ENCODE measurements around the gene IQCF5.
"Not testable (repeated sequence)": the region's sequence is repeated elsewhere in the genome, so short reads cannot be mapped to it uniquely, and the experiment has no call there.

The IQCF5 gene

GRCh38 chr3:51868896-51869295 lies 6.5 kb downstream of the IQCF5 start:
- DNase-seq (ENCODE audit: low spot score) = not testable (repeated sequence)

- no peak for DNase-seq (ENCODE audit: low spot score)
Observed at GRCh38 chr3:51862886-51863285, 12.5 kb downstream of the IQCF5 start.

- DNase-seq (ENCODE audit: low spot score) = no peak
Observed at GRCh38 chr3:51860703-51861665, 14.4 kb downstream of the IQCF5 start, which contains the start of gene IQCF2. TSS of gene IQCF2 (plus strand) at chr3:51861615. CDS start at chr3:51861667, 52 bp downstream.

GRCh38 chr3:51855411-51855810 lies 20.0 kb downstream of the IQCF5 start:
- not testable (repeated sequence) for DNase-seq (ENCODE audit: low spot score)

GRCh38 chr3:51845129-51845528 lies 30.3 kb downstream of the IQCF5 start:
- no peak for DNase-seq (ENCODE audit: low spot score)

GRCh38 chr3:51836606-51837005 lies 38.8 kb downstream of the IQCF5 start:
- DNase-seq (ENCODE audit: low spot score) = no peak

GRCh38 chr3:51830836-51831385 lies 44.5 kb downstream of the IQCF5 start:
- no peak for DNase-seq (ENCODE audit: low spot score)

- no peak for DNase-seq (ENCODE audit: low spot score)
Observed at GRCh38 chr3:51830345-51830744, 45.1 kb downstream of the IQCF5 start.

GRCh38 chr3:51828297-51828696 lies 47.1 kb downstream of the IQCF5 start:
- DNase-seq (ENCODE audit: low spot score) = no peak
